ENCODE results near the gene NFX1. TPM values are rescaled to one million over a fixed set of nuclear protein-coding genes. Genes with fewer than 3 reads are reported as not detected.

NFX1 gene
- total RNA-seq, 1 experiment from 2014 or later = 23.4 TPM

DNA sequence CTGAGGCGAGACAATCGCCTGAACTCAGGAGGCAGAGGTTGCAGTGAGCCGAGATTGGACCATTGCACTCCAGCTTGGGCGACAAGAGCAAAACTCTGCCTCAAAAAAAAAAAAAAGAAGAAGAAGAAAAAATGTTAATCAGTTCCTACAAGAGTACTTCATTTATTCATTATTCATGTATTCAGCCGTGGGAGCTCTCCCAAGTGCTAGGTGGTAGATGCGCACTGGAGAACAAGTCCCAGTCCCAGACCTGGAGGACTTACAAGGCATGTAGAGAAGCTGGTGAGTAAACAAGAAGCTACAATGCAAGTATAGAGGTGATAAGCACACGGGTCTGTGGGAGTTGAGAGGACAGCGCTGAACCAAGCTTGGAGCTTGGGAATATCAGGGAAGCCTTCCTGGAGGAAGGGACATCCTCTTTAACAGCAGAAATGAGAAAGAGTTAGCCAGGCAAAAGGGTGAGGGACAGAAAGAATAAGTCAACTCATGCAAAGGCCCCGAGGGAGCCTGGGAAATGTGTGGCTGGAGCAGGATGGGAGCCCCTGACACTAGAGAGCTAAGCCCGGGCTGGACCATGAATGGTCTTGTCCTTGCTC, 129.5 kb downstream of the NFX1 start:
- no peak for DNase-seq (ENCODE audit: low read depth)

Other genes starting within 250 kb of the NFX1 start
- gene SMU1, start 213.8 kb upstream of the NFX1 start, total RNA-seq (2014; rRNA removed) = 23.5 and 25.7 TPM in 2 replicates
- 28.8 and 34.8 TPM in 2 replicates for gene B4GALT1, start 123.2 kb upstream of the NFX1 start, total RNA-seq (2014; rRNA removed)
- gene SPINK4, start 50.3 kb upstream of the NFX1 start, total RNA-seq (2014; rRNA removed) = not detected in 2 replicates
- 40.4 and 66.6 TPM in 2 replicates for gene BAG1, start 25.8 kb upstream of the NFX1 start, total RNA-seq (2014; rRNA removed)
- gene CHMP5, start 25.5 kb upstream of the NFX1 start, total RNA-seq (2014; rRNA removed) = 77.4 and 78.9 TPM in 2 replicates
- not detected in 2 replicates for gene AQP7, start 112.1 kb downstream of the NFX1 start, total RNA-seq (2014; rRNA removed)
- 16.4 and 40.1 TPM in 2 replicates for gene AQP3, start 157.1 kb downstream of the NFX1 start, total RNA-seq (2014; rRNA removed)
- 34.8 and 35.7 TPM in 2 replicates for gene NOL6, start 183.4 kb downstream of the NFX1 start, total RNA-seq (2014; rRNA removed)
- gene ANKRD18B, start 233.7 kb downstream of the NFX1 start, total RNA-seq (2014; rRNA removed) = 6.0 and 7.9 TPM in 2 replicates

Data from LHCN-M2 (cell line).